Measurements from ENCODE around the gene NOVA2.

GRCh38 chr19:45934551-45935230 lies 39.0 kb downstream of the NOVA2 start:
- TF ChIP-seq CTCF (IDR thresholded peaks at IDR 0.05) (no peak), POLR2A (IDR thresholded peaks at IDR 0.05) (no peak)
